H1 (cell line): ENCODE results near the gene VAPA. TPM values are rescaled to one million over a fixed set of nuclear protein-coding genes. Genes with fewer than 3 reads are reported as not detected.

Experiments
- MAFK ChIP-seq: IDR thresholded peaks from 2 replicates; pipeline ENCODE4 v1.6.1; 2012; ENCODE audit warnings: low read depth, mild to moderate bottlenecking, improper control_type of control experiment, low read length
- MAX ChIP-seq: IDR thresholded peaks from 2 replicates; pipeline ENCODE4 v1.6.1; 2012; ENCODE audit warnings: inconsistent platforms
- TAF1 ChIP-seq: IDR thresholded peaks from 2 replicates; pipeline ENCODE4 v1.6.1; 2011; ENCODE audit warnings: mild to moderate bottlenecking, low read depth, low read length
- TCF12 ChIP-seq: IDR thresholded peaks from 2 replicates; pipeline ENCODE4 v1.6.1; 2011; ENCODE audit warnings: low read depth, mild to moderate bottlenecking, low read length
- polyA plus RNA-seq, 7 experiments: library from polyadenylated mRNA; depleted of rRNA in 3 of 7; stranded (reverse) in 5 of 7; unstranded in 2 of 7; fragments of >200 nt in 5 of 7; fragments of 200-250 nt in 2 of 7; gene quantifications; 1 replicate in 5 of 7; 2 replicates in 1 of 7; 4 replicates in 1 of 7; pipeline versions ENCODE4 v1.2.1 to v1.2.3, GENCODE V29; 2011 to 2013; ENCODE audit warnings: missing spikeins in 2 of 7, mixed read lengths in 2 of 7
- total RNA-seq: library from RNA; stranded (reverse); fragmentation: NEBNext Ultra II Directional; extraction: Animal tissue kit (Norgen Biotek cat#: 25700); gene quantifications from 2 replicates; pipeline ENCODE4 v1.2.1, GENCODE V29; 2021

VAPA gene
- total and polyA plus RNA-seq, 2 of the 8 experiments (the other 6 are each of a cell fraction or from before 2014, with no cell fraction given) = 79.7 to 130 TPM

DNA sequence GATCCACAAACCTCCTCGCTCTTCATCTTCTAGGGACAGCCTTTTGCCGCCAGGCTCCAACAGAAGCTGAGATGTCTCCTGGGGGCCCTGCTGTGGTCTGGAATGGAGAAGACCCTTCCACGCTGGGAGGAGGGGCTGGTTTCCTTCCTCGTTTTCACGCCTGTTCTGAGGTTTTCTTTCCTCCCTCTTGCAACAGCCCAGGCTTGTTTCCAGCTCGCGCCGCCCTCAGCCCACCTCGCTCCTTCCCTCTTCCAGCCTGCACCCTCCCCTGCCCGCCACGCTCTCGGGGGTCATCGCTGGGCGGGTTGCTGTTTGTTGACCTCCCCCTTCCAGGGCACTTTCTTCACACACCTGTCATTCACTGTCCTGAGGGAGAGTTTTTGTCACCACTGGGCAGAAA is 55.4 kb downstream of the VAPA start (continued):
- TF ChIP-seq MAFK (no peak), TCF12 (no peak), MAX (no peak), TAF1 (no peak)
